ENCODE results near the gene ARSA. TPM values are rescaled to one million over a fixed set of nuclear protein-coding genes. Genes with fewer than 3 reads are reported as not detected.
"Not testable (repeated sequence)": the region's sequence is repeated elsewhere in the genome, so short reads cannot be mapped to it uniquely, and the experiment has no call there.

The ARSA gene
- total RNA-seq, 1 experiment from 2014 or later = 43.8 TPM

- ChIA-PET POLR2A (interaction anchor here (0.5 kb wide), 1 partner anchor 415 kb away, joined by 3 read pairs; no protein-coding TSS in a partner anchor), CTCF (interaction anchor here (0.5 kb wide), 1 partner anchor 21 kb away, joined by 6 read pairs; no protein-coding TSS in a partner anchor)
- no peaks in the 10 kb centered on the region for H3K36me3 ChIP-seq (ENCODE audit: control insufficient read depth, insufficient read depth, low read length)
- ATAC-seq (no peak), DNase-seq (ENCODE audit: low read depth, low spot score) (no peak)
- no peak overlapping the region for H3K27ac ChIP-seq (ENCODE audit: low read length)
- no peaks in the 10 kb centered on the region for H3K4me1 ChIP-seq (ENCODE audit: control insufficient read depth, insufficient read depth, low read length)
- in situ Hi-C loops (cut with HindIII; ENCODE audit: low pct_unique_long_range_greater_than_20kb, low sequenced_read_pairs) = no loop called here
- H3K27me3 ChIP-seq (ENCODE audit: control insufficient read depth, insufficient read depth, low read length) = peaks cover 2% of the 10 kb centered on the region
- TF ChIP-seq SIN3A (IDR thresholded peaks at IDR 0.05; ENCODE audit: borderline replicate concordance, insufficient read depth, low read depth, low read length) (no peak), CTCF (IDR thresholded peaks at IDR 0.05) (no peak), REST (IDR thresholded peaks at IDR 0.05; ENCODE audit: insufficient read depth in 1 of 2, low read depth in 2 of 2, low read length in 1 of 2) (no peak), TCF7L2 (IDR thresholded peaks at IDR 0.05; ENCODE audit: low read depth, low read length) (no peak), POLR2AphosphoS5 (IDR thresholded peaks at IDR 0.05; ENCODE audit: low read depth, low read length) (no peak)
- intact Hi-C loops (cut with micrococcal nuclease; ENCODE audit: unreplicated experiment) = no loop called here
- no peaks in the 10 kb centered on the region for H3K9me3 ChIP-seq (ENCODE audit: control insufficient read depth, insufficient read depth, low read depth, low read length)
- BruUV-seq (replicated peaks) = no TSS peak
- no peak overlapping the region for H3K4me3 ChIP-seq (ENCODE audit: low read depth in 2 of 2, low read length in 2 of 2)
Measured at GRCh38 chr22:50640857-50641647, 13.1 kb upstream of the ARSA start.

GRCh38 chr22:50640296-50640695 is 12.3 kb upstream of the ARSA start:
- DNase-seq (ENCODE audit: low read depth, low spot score); intact Hi-C loops (cut with micrococcal nuclease; ENCODE audit: unreplicated experiment); CTCF ChIA-PET; H3K4me3 ChIP-seq (ENCODE audit: low read depth in 2 of 2, low read length in 2 of 2); POLR2A ChIA-PET; H3K27ac ChIP-seq (ENCODE audit: low read length); ATAC-seq; H3K27me3 ChIP-seq (ENCODE audit: control insufficient read depth, insufficient read depth, low read length); in situ Hi-C loops (cut with HindIII; ENCODE audit: low pct_unique_long_range_greater_than_20kb, low sequenced_read_pairs); BruUV-seq (replicated peaks); H3K9me3 ChIP-seq (ENCODE audit: control insufficient read depth, insufficient read depth, low read depth, low read length); H3K4me1 ChIP-seq (ENCODE audit: control insufficient read depth, insufficient read depth, low read length); H3K36me3 ChIP-seq (ENCODE audit: control insufficient read depth, insufficient read depth, low read length): not testable (repeated sequence)

GRCh38 chr22:50635591-50635990 is 7.6 kb upstream of the ARSA start:
- intact Hi-C loops (cut with micrococcal nuclease; ENCODE audit: unreplicated experiment) = no loop called here

More at GRCh38 chr22:50635591-50635990, 7.6 kb upstream of the ARSA start:
- POLR2A ChIA-PET = no interaction called here
- in situ Hi-C loops (cut with HindIII; ENCODE audit: low pct_unique_long_range_greater_than_20kb, low sequenced_read_pairs) = no loop called here
- CTCF ChIA-PET = no interaction called here
- no peak overlapping the region for H3K27ac ChIP-seq (ENCODE audit: low read length)
- DNase-seq (ENCODE audit: low read depth, low spot score) (no peak), ATAC-seq (no peak)
- no peaks in the 10 kb centered on the region for H3K9me3 ChIP-seq (ENCODE audit: control insufficient read depth, insufficient read depth, low read depth, low read length)
- H3K27me3 ChIP-seq (ENCODE audit: control insufficient read depth, insufficient read depth, low read length) = no peaks in the 10 kb centered on the region
- no peaks in the 10 kb centered on the region for H3K36me3 ChIP-seq (ENCODE audit: control insufficient read depth, insufficient read depth, low read length)
- H3K4me1 ChIP-seq (ENCODE audit: control insufficient read depth, insufficient read depth, low read length) = no peaks in the 10 kb centered on the region
- H3K4me3 ChIP-seq (ENCODE audit: low read depth in 2 of 2, low read length in 2 of 2) = no peak overlapping the region
- BruUV-seq (replicated peaks) = no TSS peak
- TF ChIP-seq SIN3A (IDR thresholded peaks at IDR 0.05; ENCODE audit: borderline replicate concordance, insufficient read depth, low read depth, low read length) (no peak), POLR2AphosphoS5 (IDR thresholded peaks at IDR 0.05; ENCODE audit: low read depth, low read length) (no peak), TCF7L2 (IDR thresholded peaks at IDR 0.05; ENCODE audit: low read depth, low read length) (no peak)
